Measurements from ENCODE around the gene CDC25B. TPM values are rescaled to one million over a fixed set of nuclear protein-coding genes. Genes with fewer than 3 reads are reported as not detected.

CDC25B gene
- total RNA-seq, 2 experiments from 2014 or later = 58.6 to 58.8 TPM

DNA sequence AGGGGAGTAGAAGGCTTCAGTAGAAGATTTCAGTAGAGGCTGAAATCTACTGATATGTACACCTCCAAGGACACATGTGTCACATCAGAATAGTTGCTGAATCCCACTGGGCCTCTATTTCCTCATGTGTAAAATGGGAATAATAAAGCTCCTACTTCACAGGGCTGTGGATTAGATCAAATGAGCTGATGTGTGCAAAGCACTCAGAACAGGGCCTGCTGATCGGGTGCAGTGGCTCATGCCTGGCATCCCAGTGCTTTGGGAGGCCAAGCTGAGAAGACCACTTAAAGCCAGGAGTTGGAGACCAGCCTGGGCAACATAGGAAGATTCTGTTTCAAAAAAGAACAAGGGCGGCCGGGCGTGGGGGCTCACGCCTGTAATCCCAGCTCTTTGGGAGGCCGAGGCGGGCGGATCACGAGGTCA lies 16.2 kb downstream of the CDC25B start:
- CTCF ChIA-PET = interaction anchor here (1.5 to 3.6 kb wide), 6 partner anchors 8 to 44 kb away, joined by 3 to 19 read pairs (median 10); partner anchors contain the start of genes AP5S1, CDC25B and CENPB
- POLR2A ChIA-PET = interaction anchor here (0.6 to 0.9 kb wide), 2 partner anchors 8 to 44 kb away, joined by 3 read pairs; partner anchors contain the start of genes ADISSP and AP5S1

DNA sequence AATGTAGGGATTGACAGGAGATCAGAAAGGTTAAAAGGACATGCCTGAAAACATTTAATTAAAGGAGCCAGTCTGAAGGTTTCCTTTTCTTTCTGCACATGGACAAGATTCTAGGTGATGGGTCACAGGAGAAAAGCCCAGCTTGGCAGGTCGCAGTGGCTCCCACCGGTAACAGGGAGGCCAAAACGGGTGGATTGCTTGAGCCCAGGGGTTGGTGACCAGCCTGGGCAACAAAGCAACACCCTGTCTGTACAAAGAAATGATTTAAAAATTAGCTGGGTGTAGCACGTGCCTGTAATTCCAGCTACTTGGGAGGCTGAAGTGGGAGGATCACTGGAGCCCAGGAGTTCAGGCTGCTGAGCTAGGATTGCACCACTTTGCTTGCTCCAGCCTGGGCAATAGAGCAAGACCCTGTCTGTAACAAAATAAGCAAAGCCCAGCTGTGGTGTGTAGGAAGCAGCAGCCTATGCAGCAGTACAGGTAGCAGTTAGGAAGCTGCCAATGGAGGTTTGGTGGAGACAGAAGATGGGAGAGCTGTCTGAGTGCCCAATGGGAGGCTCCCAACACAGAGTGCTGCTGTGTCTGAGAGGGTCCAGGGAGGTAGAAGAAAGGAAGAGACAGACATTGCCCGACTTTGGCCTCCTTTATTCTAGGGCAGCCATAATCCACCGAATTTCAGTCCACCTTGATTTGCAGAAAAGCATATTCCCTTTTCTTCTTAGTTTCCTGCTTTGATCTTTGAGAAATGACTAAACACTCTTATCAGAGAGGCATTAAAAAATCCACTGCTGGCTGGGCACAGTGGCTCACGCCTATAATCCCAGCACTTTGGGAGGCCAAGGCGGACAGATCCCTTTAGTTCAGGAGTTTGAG lies 17.1 kb downstream of the CDC25B start:
- ChIA-PET CTCF (interaction anchor here (0.6 to 2.4 kb wide), 5 partner anchors 12 to 166 kb away, joined by 3 to 11 read pairs (median 3); partner anchors contain the start of genes CDC25B and CENPB), POLR2A (interaction anchor here (0.6 to 1.6 kb wide), 2 partner anchors 18 to 97 kb away, joined by 6 read pairs; partner anchors contain the start of gene CDC25B)

DNA sequence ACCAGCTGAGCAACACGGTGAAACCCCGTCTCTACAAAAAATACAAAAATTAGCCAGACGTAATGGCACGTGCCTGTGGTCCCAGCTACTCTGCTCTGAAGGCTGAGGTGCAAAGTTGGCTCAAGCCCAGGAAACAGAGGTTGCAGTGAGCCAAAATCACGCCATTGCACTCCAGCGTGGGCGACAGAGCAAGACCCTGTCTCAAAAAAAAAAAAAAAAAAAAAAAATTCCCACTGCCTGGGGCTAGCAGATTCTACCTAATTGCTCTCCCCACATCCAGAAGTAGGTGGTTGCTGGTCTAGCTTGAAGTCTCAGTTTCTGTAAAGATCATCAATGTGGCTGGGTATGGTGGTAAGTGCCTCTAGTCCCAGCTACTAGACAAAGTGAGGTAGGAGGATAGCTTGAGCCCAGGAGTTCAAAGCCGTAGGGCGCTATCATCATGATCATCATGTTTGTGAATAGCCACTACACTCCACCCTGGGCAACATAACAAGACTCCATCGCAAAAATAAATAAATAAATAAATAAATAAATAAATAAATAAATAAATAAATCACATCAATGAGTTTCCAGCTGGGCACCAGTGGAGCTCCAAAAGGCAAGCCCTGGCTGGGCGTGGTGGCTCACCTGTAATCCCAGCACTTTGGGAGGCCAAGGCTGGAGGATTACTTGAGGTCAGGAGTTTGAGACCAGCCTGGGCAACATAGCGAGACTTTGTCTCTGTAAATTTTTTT lies 17.9 kb downstream of the CDC25B start:
- ChIA-PET CTCF (interaction anchor here (0.7 to 2.4 kb wide), 5 partner anchors 13 to 141 kb away, joined by 3 to 11 read pairs (median 5); partner anchors contain the start of genes CDC25B and CENPB), POLR2A (interaction anchor here (0.6 to 1.6 kb wide), 3 partner anchors 18 to 96 kb away, joined by 6 to 9 read pairs (median 6); partner anchors contain the start of gene CDC25B)

DNA sequence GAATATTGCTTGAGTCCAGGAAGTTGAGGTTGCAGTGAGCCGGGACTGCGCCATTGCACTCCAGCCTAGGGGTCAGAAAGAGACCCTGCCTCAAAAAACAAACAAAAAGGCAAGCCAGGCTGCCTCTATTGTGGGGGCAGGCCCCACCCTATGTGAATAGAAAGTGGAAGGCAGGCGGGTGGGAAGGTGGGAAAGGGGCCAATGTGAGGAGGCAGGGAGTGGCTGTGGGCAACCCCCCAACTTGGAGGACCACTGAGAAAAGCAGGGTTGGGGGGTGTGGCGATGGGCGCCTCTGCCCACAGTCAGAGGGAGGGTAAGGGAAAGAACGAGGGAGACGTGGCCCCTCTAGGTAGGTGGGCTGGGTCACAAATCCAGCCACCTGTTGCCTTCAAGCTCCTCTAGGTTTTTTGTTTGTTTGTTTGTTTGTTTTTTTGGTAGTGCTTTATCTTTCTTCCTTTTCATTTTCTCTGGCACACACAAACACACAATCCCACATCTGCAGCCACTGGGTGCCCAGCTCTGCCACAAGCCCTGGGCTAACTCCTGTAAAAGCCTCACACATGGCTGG lies 18.9 kb downstream of the CDC25B start:
- CTCF ChIA-PET = interaction anchor here (1.1 to 2.4 kb wide), 2 partner anchors 28 to 73 kb away, joined by 3 to 10 read pairs; partner anchors contain the start of gene CENPB
- POLR2A ChIA-PET = interaction anchor here (1.5 kb wide), 1 partner anchor 15 kb away, joined by 5 read pairs; no protein-coding TSS in a partner anchor

DNA sequence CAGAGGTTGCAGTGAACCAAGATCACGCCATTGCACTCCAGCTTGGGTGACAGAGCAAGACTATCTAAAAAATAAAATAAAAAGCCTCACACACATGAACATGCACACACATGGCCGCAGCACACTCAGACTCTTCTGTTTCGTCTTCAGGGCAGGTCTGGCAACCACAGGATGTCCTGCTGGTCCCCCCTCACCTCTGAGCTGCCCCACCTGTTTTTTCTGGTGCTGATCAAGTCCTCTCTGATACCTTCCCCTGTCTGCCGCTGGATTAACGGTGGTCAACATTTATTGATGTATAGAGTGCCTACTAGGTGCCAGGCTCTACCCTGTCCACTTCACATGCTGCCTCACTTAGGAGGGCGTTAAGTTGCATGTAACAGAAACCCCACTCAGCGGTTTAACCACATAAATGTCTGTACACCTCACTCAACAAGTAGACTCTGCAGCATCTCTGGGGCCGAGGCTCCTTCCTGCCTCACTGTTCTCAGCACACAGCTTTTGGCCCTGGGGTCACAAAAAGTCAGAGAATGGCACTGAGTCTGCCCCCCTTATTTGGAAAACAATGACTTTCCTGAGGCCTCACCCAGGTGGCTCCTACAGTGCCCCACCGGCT lies 19.7 kb downstream of the CDC25B start:
- CTCF ChIA-PET = interaction anchor here (0.8 to 1.1 kb wide), 2 partner anchors 36 to 72 kb away, joined by 3 read pairs; no protein-coding TSS in a partner anchor
- POLR2A ChIA-PET = interaction anchor here (0.5 to 1.5 kb wide), 2 partner anchors 16 to 527 kb away, joined by 4 to 5 read pairs; no protein-coding TSS in a partner anchor

DNA sequence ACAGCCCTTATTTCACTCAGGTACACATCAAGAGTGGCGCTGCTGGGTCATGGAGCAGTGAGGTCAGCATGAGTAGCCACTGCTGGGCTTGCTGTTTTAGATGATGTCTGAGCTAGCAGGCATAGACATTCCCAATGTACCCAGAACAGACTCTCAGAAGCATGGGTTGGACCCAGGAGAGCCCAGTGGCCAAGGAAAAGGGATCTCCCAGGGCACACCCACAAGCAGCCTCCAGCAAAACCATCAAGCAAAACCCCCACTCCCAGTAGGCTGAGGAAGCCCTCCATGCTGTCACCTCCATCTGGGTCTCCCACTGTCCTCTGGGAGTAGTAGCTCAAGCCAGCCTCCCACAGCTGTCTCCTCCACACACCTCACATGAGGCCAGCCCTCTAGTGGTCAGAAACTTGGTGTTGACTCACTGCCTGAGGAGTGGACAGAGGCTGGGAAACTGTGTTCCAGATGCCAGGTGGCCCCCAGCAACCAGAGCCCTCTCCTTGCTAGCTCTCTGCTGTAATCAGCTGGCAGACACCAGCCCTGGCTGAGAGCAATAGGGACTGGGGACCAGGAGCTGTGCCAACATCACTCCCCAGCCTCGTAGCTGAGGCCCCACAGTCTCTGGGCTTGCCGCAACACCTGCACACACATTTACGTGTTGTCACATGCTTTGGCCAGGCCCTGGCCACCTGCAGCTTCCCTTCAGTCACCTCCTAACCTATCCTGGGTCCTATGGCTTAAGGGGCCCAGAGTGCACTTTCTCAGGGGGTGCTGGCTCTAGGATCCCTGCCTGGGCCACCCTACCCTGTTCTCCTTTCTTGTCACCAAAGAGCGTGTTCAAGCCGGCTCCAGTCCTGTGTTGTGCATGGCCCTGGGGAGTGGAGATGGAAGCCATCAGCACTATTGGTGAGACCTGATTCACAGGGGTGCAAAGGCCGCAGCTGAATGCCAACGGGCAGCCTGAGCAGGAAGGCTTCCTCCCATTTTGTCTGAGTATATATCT lies 22.3 kb downstream of the CDC25B start:
- ChIA-PET CTCF (interaction anchor here (0.7 to 3.9 kb wide), 7 partner anchors 18 to 65 kb away, joined by 3 to 42 read pairs (median 4); partner anchors contain the start of genes ADISSP and CENPB), POLR2A (no interaction called here)

DNA sequence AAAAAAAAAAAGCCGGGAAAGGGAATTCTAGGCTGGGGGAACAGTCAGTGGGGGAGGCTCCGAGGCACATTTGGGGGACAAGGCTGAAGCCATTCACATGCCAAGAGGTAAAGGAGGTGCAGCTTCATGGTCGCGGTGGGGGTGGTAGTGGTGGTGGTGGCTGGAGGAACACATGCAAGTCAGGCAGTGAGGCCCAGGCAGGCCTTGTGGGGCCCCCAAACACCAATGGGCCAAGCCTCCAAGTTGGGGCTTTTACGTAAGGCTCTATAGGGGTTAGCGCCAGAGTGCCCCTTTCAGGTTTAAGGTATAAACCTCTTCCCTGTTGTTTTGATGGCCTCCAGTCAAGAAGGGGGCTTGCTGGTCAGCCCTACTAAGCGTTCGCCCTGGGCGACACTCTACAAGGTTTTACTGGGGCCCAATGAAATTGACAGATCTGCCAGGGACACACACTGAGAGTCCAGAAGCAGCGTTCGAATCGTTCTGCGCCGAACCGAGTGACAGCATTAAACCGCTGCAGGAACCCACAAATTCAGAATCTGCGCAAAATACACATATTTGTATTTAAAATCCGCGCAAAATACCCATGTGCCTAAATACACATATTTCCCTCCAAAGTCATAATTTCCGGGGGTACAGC lies 23.4 kb downstream of the CDC25B start:
- ChIA-PET POLR2A (interaction anchor here (0.7 to 2.0 kb wide), 4 partner anchors 25 to 52 kb away, joined by 3 to 21 read pairs (median 11); partner anchors contain the start of genes ADISSP, CENPB and SPEF1), CTCF (interaction anchor here (0.7 to 3.9 kb wide), 17 partner anchors 9 to 994 kb away, joined by 3 to 42 read pairs (median 7); partner anchors contain the start of genes ADISSP, CDC25B, CENPB and SPEF1)

DNA sequence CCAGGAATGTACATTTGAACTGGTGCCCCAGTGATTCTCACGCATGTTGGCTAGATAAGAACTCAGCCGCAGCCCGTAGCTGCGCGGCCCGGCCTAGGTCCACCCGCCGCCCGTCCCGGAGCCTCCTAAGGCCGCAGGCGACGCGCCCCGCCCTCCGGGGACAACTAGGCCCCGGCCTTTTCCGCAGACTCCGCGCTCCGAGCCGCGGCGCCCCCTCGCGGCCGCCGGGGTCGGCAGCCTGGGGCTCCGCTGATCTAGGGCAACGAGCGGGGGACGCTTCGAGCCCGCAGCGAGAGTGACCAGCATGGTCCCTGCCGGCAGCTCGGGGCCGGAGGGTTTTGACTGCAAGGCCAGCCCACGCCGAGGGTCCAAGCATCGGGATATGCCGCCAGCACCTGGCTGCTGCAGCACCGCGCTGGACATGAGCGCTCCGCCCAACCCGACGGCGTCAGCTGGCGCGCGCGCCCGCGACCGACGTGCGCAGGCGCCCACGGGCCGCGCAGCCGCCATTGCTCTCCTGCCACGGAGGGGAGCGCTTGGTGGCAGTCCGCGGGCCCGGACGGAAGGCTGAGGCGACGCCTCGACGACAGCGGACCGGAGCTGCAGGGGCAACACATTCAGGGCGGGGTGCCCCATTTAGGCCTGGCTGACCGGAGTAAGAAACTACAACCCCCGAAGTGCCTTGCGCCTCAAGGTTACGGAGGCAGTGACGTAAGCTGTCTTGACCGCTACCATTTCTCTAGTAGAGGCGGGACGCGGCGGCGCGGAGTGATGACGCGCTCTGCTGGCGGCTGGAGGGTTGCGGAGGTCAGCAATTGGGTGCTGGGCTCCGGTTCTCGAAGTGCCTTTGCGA lies 24.2 kb downstream of the CDC25B start, which contains the start of gene AP5S1:
TSS of gene AP5S1 (plus strand) at position 500 of the 853 bp plus-strand sequence. CDS start 1,571 bp downstream, outside the sequence.
- POLR2A ChIA-PET = interaction anchor here (0.6 to 2.0 kb wide), 7 partner anchors 8 to 53 kb away, joined by 3 to 21 read pairs (median 3); partner anchors contain the start of genes ADISSP, CENPB and SPEF1
- CTCF ChIA-PET = interaction anchor here (0.6 to 3.9 kb wide), 21 partner anchors 9 to 265 kb away, joined by 3 to 42 read pairs (median 5); partner anchors contain the start of genes ADISSP, CDC25B, CENPB and SPEF1

DNA sequence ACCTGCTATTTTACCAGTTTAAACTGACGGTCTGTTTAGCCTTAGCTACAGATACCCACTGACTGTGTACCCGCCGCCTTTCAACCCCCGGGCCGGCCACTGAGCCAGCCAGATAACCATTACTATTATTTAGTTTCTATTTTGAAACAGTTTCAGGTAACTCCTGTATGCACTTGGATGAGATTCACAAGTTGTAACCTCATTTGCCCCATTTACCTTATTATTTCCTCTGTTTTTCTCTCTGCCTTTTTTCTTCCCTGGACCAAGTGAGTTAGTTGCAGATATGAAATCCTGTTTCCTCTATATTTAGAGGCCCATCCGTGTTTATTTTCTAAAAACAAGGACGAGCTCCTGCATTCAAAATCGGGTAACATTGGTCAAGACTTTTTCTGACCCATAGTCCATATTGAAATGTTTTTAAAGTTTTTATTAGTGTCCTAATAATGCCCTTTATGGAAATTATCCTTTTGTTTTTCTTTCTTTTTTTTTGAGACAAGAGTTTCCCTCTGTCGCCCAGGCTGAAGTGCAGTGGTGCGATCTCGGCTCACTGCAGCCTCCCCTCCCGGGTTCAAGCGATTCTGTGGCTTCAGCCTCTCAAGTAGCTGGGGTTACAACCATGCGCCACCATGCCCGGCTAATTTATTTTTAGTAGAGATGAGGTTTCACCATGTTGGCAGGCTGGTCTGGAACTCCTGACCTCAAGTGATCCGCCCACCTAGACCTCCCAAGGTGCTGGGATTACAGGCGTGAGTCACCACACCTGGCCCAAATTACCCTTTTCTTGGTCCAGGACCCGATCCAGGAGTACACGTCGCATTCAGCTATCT lies 25.0 kb downstream of the CDC25B start:
- POLR2A ChIA-PET = interaction anchor here (0.7 to 2.0 kb wide), 6 partner anchors 9 to 54 kb away, joined by 3 to 21 read pairs (median 4); partner anchors contain the start of genes ADISSP, CENPB and SPEF1

DNA sequence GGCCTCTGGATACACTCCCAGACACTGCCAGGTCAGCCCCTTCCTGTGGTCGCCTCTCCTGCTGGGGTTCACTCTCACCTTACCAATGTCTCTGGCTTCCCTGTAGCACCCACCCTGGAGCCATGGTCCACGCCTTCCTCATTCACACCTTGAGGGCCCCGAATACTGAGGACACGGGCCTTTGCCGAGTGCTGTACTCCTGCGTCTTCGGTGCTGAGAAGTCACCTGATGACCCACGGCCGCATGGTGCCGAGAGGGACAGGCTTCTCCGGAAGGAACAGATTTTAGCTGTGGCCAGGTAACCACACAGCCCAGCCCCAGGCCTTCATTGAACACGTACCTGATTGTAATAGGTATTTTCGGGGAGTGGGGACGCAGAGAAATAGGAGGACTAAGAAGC lies 25.9 kb downstream of the CDC25B start:
- CTCF ChIA-PET = interaction anchor here (1.1 to 3.9 kb wide), 5 partner anchors 35 to 263 kb away, joined by 3 to 42 read pairs (median 7); partner anchors contain the start of genes ADISSP and CENPB
- POLR2A ChIA-PET = no interaction called here

More for the DNA sequence above, 25.0 kb downstream of the CDC25B start:
- CTCF ChIA-PET = interaction anchor here (0.7 to 3.9 kb wide), 19 partner anchors 8 to 264 kb away, joined by 3 to 42 read pairs (median 7); partner anchors contain the start of genes ADISSP, CDC25B, CENPB and SPEF1

DNA sequence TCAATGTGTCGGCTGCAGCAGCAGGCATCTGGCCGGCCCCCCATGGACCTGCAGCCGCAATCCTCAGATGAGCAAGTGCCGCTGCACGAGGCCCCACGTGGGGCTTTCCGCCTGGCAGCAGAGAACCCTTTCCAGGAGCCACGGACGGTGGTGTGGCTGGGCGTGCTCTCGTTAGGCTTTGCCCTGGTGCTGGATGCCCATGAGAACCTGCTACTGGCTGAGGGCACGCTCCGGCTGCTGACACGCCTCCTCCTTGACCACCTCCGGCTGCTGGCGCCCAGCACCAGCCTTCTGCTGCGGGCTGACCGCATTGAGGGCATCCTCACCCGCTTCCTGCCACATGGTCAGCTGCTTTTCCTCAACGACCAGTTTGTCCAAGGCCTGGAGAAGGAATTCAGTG lies 27.8 kb downstream of the CDC25B start:
- ChIA-PET POLR2A (no interaction called here), CTCF (interaction anchor here (1.0 to 1.6 kb wide), 2 partner anchors 38 to 55 kb away, joined by 3 to 6 read pairs; partner anchors contain the start of gene CENPB)

DNA sequence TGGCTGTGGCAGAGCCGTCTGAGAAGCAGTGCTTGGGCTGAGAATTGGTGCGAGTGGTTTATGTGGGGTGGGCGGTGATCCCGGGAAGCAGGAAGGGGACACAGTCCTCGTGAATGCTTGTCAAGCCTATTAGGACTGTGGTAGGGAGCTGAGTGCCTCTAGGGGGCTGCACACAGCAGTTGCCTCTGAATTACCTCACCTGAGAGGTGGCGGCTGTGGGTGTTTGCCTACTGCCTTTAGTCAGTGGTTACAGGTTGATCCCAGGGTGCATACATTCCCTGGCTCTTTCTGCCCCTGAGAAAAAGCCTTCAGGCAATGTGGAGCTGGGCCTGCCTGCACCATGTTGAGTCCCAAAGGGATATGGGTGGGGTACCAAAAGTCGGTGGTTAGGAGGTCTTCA lies 29.4 kb downstream of the CDC25B start:
- CTCF ChIA-PET = interaction anchor here (1.2 to 1.5 kb wide), 2 partner anchors 20 to 260 kb away, joined by 3 read pairs; no protein-coding TSS in a partner anchor
- POLR2A ChIA-PET = interaction anchor here (0.6 kb wide), 1 partner anchor 54 kb away, joined by 9 read pairs; no protein-coding TSS in a partner anchor

DNA sequence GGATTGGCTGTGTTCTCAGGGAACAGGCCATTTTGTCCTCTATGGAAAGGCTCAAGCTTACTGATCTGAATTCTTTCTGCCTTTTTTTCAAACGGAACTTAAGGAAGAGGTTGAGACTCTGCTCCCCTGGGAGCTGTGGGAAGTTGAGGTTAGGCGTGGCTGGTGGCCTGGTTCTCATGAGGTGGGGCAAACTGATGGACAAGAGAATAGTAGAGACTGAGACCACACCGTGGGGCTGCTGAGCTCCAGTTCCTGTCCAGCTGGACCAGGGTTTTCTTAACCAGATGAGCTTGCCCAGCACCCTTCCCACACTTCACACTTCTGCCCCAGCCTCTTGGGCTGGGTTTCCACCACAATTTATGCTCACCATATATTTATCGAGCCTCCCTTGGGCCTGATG lies 30.3 kb downstream of the CDC25B start:
- CTCF ChIA-PET = interaction anchor here (1.2 kb wide), 1 partner anchor 19 kb away, joined by 3 read pairs; no protein-coding TSS in a partner anchor
- POLR2A ChIA-PET = no interaction called here

DNA sequence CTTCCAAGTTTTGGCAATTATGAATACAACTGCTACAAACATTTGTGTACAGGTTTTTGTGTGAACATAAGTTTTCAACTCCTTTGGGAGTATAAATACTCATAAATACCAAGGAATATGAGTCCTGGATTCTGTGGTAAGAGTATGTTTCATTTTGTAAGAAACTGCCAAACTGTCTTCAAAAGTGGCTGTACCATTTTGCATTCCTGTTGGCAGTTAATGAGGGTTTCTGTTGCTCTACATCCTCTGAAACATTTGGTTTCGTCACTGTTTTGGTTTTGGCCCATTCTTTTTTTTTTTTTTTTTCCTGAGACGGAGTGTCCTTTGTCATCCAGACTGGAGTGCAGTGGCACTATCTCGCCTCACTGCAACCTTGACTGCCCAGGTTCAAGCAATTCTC lies 32.7 kb downstream of the CDC25B start:
- CTCF ChIA-PET = no interaction called here

More for the DNA sequence above, 32.7 kb downstream of the CDC25B start:
- POLR2A ChIA-PET = interaction anchor here (0.6 kb wide), 1 partner anchor 10 kb away, joined by 4 read pairs; no protein-coding TSS in a partner anchor

All from activated CD8-positive, alpha-beta memory T cell treated with anti-CD3 and anti-CD28 coated beads for 36 hours (primary cell).